Astrocyte of the spinal cord (primary cell): ENCODE measurements around the gene TCF12.

ENCODE experiments used
- DNase-seq: peaks from one replicate; pipeline ENCODE4 v3.0.0; 2011; ENCODE audit warnings: low read depth, low spot score
- H3K4me3 ChIP-seq: 2 replicates; pipeline ENCODE4 v1.5.1; 2011; ENCODE audit warnings: low read depth, mild to moderate bottlenecking, low read length, moderate library complexity
- CTCF ChIP-seq: IDR thresholded peaks from 2 replicates; pipeline ENCODE4 v1.5.1; 2012; ENCODE audit warnings: low read depth, mild to moderate bottlenecking, low read length, inconsistent platforms
- in situ Hi-C: cut with HindIII; loops from 2 replicates; pipeline ENCODE4 v1.10.0; 2017; ENCODE audit warnings: low sequenced_read_pairs

Gene TCF12

GRCh38 chr15:57033715-57034439 lies 115.4 kb downstream of the TCF12 start:
- DNase-seq: no peak
- H3K4me3 ChIP-seq: no peak overlapping the region
- in situ Hi-C loops: no loop called here
- TF ChIP-seq CTCF: no peak

GRCh38 chr15:57034613-57035012 lies 116.2 kb downstream of the TCF12 start:
- no peak overlapping the region for H3K4me3 ChIP-seq
- DNase-seq: no peak
- no peak for TF ChIP-seq CTCF
- in situ Hi-C loops: no loop called here

GRCh38 chr15:57035664-57036063 lies 117.2 kb downstream of the TCF12 start:
- in situ Hi-C loops: no loop called here
- no peak for DNase-seq
- TF ChIP-seq CTCF: no peak
- H3K4me3 ChIP-seq: no peak overlapping the region

GRCh38 chr15:57036352-57036751 lies 117.9 kb downstream of the TCF12 start:
- in situ Hi-C loops: no loop called here
- TF ChIP-seq CTCF: no peak
- no peak for DNase-seq
- H3K4me3 ChIP-seq: no peak overlapping the region

- no peak overlapping the region for H3K4me3 ChIP-seq
- in situ Hi-C loops: no loop called here
- TF ChIP-seq CTCF: no peak
- DNase-seq: no peak
These were observed 119.1 kb downstream of the TCF12 start for GRCh38 chr15:57037548-57037947.

- no peak for TF ChIP-seq CTCF
- in situ Hi-C loops: no loop called here
- DNase-seq: no peak
These were observed 119.6 kb downstream of the TCF12 start for GRCh38 chr15:57038040-57038439.

More at GRCh38 chr15:57038040-57038439, 119.6 kb downstream of the TCF12 start:
- H3K4me3 ChIP-seq: no peak overlapping the region
